ENCODE data around the gene HPF1. TPM values are rescaled to one million over a fixed set of nuclear protein-coding genes. Genes with fewer than 3 reads are reported as not detected.
A peak's percentile ranks its signal among the peaks of the same experiment; 100 is the strongest.

Gene HPF1
- total RNA-seq, 1 donor from 2014 or later = 18.9 TPM

- Histone ChIP-seq H3K36me3 (peaks cover 29% of the 10 kb centered on the region), H3K4me1 (no peaks in the 10 kb centered on the region), H3K27ac (no peak overlapping the region), H3K9me3 (no peaks in the 10 kb centered on the region), H3K27me3 (no peaks in the 10 kb centered on the region), H3K4me3 (no peak overlapping the region)
- no peak for DNase-seq
- no peak for ATAC-seq
- TF ChIP-seq, protein P1, sequence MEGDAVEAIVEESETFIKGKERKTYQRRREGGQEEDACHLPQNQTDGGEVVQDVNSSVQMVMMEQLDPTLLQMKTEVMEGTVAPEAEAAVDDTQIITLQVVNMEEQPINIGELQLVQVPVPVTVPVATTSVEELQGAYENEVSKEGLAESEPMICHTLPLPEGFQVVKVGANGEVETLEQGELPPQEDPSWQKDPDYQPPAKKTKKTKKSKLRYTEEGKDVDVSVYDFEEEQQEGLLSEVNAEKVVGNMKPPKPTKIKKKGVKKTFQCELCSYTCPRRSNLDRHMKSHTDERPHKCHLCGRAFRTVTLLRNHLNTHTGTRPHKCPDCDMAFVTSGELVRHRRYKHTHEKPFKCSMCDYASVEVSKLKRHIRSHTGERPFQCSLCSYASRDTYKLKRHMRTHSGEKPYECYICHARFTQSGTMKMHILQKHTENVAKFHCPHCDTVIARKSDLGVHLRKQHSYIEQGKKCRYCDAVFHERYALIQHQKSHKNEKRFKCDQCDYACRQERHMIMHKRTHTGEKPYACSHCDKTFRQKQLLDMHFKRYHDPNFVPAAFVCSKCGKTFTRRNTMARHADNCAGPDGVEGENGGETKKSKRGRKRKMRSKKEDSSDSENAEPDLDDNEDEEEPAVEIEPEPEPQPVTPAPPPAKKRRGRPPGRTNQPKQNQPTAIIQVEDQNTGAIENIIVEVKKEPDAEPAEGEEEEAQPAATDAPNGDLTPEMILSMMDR (IDR thresholded peaks at IDR 0.05) = no peak
- intact Hi-C loops (cut with DNase I) = no loop called here
Measured at GRCh38 chr4:169727616-169728015, 30.1 kb downstream of the HPF1 start.

GRCh38 chr4:169724260-169724659 is 33.5 kb downstream of the HPF1 start:
- TF ChIP-seq, protein P1 (IDR thresholded peaks at IDR 0.05) = no peak
- DNase-seq (no peak), ATAC-seq (no peak)
- Histone ChIP-seq H3K4me1 (no peaks in the 10 kb centered on the region), H3K27ac (no peak overlapping the region), H3K36me3 (peaks cover 18% of the 10 kb centered on the region), H3K4me3 (no peak overlapping the region), H3K9me3 (no peaks in the 10 kb centered on the region), H3K27me3 (no peaks in the 10 kb centered on the region)
- intact Hi-C loops (cut with DNase I) = no loop called here

GRCh38 chr4:169723207-169723965 is 34.4 kb downstream of the HPF1 start:
- no peak for ATAC-seq
- H3K4me1 ChIP-seq = no peaks in the 10 kb centered on the region
- H3K27ac ChIP-seq = no peak overlapping the region
- TF ChIP-seq, protein P1 (IDR thresholded peaks at IDR 0.05) = peak; percentile 12
- intact Hi-C loops (cut with DNase I) = no loop called here
- no peak for DNase-seq
- H3K27me3 ChIP-seq = no peaks in the 10 kb centered on the region
- peaks cover 16% of the 10 kb centered on the region for H3K36me3 ChIP-seq
- no peaks in the 10 kb centered on the region for H3K9me3 ChIP-seq
- H3K4me3 ChIP-seq = no peak overlapping the region

DNA sequence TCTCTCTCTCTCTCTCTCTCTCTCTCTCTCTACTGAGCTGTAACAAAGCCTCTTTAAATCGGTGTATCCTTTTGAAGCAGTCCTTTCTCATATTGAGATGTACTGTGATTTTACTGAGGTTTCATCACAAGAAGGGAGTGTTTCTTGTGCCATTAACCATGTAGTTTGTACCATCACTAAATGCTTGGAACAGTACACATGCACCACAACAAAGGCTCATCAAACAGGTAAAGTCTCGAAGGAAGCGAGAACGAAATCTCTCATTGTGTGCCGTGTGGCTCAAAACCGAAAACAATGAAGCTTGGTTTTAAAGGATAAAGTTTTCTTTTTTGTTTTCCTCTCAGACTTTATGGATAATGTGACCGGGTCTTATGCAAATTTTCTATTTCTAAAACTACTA is 37.2 kb downstream of the HPF1 start:
- TF ChIP-seq, protein P1 (IDR thresholded peaks at IDR 0.05) = no peak

GRCh38 chr4:169716677-169717076 is 41.1 kb downstream of the HPF1 start:
- intact Hi-C loops (cut with DNase I) = no loop called here
- Histone ChIP-seq H3K36me3 (peaks cover 36% of the 10 kb centered on the region), H3K4me1 (no peaks in the 10 kb centered on the region), H3K4me3 (no peak overlapping the region), H3K27ac (no peak overlapping the region), H3K9me3 (no peaks in the 10 kb centered on the region), H3K27me3 (no peaks in the 10 kb centered on the region)
- DNase-seq (no peak), ATAC-seq (no peak)
- TF ChIP-seq, protein P1 (IDR thresholded peaks at IDR 0.05) = no peak

More for the DNA sequence above, 37.2 kb downstream of the HPF1 start:
- Histone ChIP-seq H3K27ac (no peak overlapping the region), H3K4me1 (no peaks in the 10 kb centered on the region), H3K9me3 (no peaks in the 10 kb centered on the region), H3K4me3 (no peak overlapping the region), H3K36me3 (peaks cover 17% of the 10 kb centered on the region), H3K27me3 (no peaks in the 10 kb centered on the region)
- ATAC-seq (no peak), DNase-seq (no peak)
- intact Hi-C loops (cut with DNase I) = no loop called here
